Natural killer cell (primary cell): ENCODE data around the gene USH2A. TPM values are rescaled to one million over a fixed set of nuclear protein-coding genes. Genes with fewer than 3 reads are reported as not detected.

ENCODE experiments used
- ATAC-seq, 3 donors: fragments of 150-1000 bp in 2 of 3; fragments of 200-7000 bp in 1 of 3; cut with Tn5 transposase; 1 replicate in 1 of 3; 2 replicates in 2 of 3; pipeline ENCODE4 v1.10.0; 2021; ENCODE audit warnings: mild to moderate bottlenecking in 2 of 3, moderate library complexity in 2 of 3
- DNase-seq, 2 donors: peaks; one replicate each; pipeline versions ENCODE4 v3.0.0 to v3.0.0-alpha.2; 2013 to 2021; ENCODE audit warnings: mixed read lengths in 1 of 2
- H3K27ac ChIP-seq: one replicate; pipeline ENCODE4 v1.5.1; 2013; ENCODE audit warnings: mild to moderate bottlenecking, low read length
- H3K27me3 ChIP-seq: one replicate; pipeline ENCODE4 v1.6.1; 2013; ENCODE audit warnings: low read length; ENCODE audit not compliant: control insufficient read depth, insufficient read depth
- H3K36me3 ChIP-seq: one replicate; pipeline ENCODE4 v1.6.1; 2013; ENCODE audit warnings: low read length; ENCODE audit not compliant: control insufficient read depth, insufficient read depth
- H3K4me1 ChIP-seq: one replicate; pipeline ENCODE4 v1.6.1; 2013; ENCODE audit warnings: low read length; ENCODE audit not compliant: control insufficient read depth, insufficient read depth
- H3K4me3 ChIP-seq: one replicate; pipeline ENCODE4 v1.5.1; 2013; ENCODE audit warnings: low read length
- H3K9me3 ChIP-seq: one replicate; pipeline ENCODE4 v1.6.1; 2013; ENCODE audit warnings: low read length; ENCODE audit not compliant: control insufficient read depth, insufficient read depth
- H3K27ac Mint-ChIP-seq, 2 donors: one replicate each; pipeline ENCODE4 v1.8.0; 2022; ENCODE audit warnings: mild to moderate bottlenecking in 2 of 2, mixed read lengths in 2 of 2, moderate library complexity in 1 of 2
- H3K27me3 Mint-ChIP-seq, 2 donors: one replicate each; pipeline ENCODE4 v1.8.0; 2022; ENCODE audit warnings: low read depth in 2 of 2, mixed read lengths in 2 of 2
- H3K36me3 Mint-ChIP-seq: one replicate; pipeline ENCODE4 v1.8.0; 2022; ENCODE audit warnings: mixed read lengths
- H3K4me1 Mint-ChIP-seq, 2 donors: one replicate each; pipeline ENCODE4 v1.8.0; 2022; ENCODE audit warnings: mixed read lengths in 2 of 2
- H3K4me3 Mint-ChIP-seq: one replicate; pipeline ENCODE4 v1.8.0; 2022; ENCODE audit warnings: mild to moderate bottlenecking, moderate library complexity, mixed read lengths
- H3K9me3 Mint-ChIP-seq, 2 donors: one replicate each; pipeline ENCODE4 v1.8.0; 2022; ENCODE audit warnings: mixed read lengths in 2 of 2
- WGBS: methylation state at CpG from one replicate; pipeline ENCODE4 v1.1.7; 2013; ENCODE audit warnings: missing lambda C conversion rate; ENCODE audit not compliant: insufficient coverage; 5-methylcytosine and 5-hydroxymethylcytosine counted together
- intact Hi-C: fragments of 100-400 bp; cut with micrococcal nuclease; formaldehyde crosslinking; loops from one replicate; pipeline ENCODE4 v1.14.2; 2022
- total RNA-seq, 4 donors: library from RNA; stranded (reverse); fragments of 120-200 nt in 1 of 4; gene quantifications; one replicate each; pipeline versions ENCODE4 v1.2.3 to v1.2.4, GENCODE V29; 2013 to 2022
- TF ChIP-seq, protein P1 (sequence below): fragments of 200-600 bp; IDR thresholded peaks from one replicate; pipeline ENCODE4 v1.8.0; 2022; ENCODE audit warnings: antibody characterized with exemption

Gene USH2A
- total RNA-seq, 3 donors from 2014 or later (not counting 1 experiment from before 2014, with no cell fraction given), result not detected

DNA sequence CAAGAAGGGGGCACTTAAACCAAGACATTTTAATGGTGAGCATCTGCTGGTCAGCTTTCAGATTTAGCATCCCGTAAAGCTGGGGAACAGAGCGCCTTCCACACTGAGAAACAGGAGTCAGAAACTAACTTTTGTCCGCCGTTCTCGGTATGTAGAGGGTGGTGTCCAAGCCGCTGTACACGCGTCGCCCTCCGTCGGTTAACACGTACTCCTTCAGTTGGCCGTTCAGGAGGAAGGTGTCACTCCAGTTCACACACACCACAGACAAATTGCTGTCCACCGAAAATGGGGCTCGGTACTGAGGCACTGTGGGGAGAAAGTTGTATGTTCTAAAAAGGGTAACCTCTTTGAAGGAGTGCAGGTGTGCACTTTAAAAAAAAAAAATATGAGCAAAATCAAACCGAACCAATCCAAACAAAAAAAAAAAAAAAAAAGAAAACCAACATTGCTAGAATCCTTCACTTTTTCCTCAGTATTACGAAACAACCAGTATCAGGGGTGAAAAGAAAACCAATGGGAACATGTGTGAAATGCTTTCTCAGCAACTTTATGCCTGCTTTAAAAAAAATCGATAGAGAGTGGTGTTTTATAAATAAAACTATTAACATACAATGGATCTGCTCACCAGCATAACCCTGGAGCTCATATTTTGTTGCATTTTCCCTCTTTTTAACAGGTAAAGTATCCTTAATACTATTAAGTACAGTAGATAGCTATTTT lies 782.7 kb downstream of the USH2A start:
- H3K4me1 Mint-ChIP-seq, result no peaks in the 10 kb centered on the region
- H3K4me3 Mint-ChIP-seq, result no peak overlapping the region
- no peak overlapping the region for H3K27ac Mint-ChIP-seq
- Histone ChIP-seq H3K9me3 (no peaks in the 10 kb centered on the region), H3K4me3 (no peak overlapping the region), H3K27ac (no peak overlapping the region), H3K4me1 (no peaks in the 10 kb centered on the region), H3K27me3 (no peaks in the 10 kb centered on the region), H3K36me3 (no peaks in the 10 kb centered on the region)
- WGBS, result 98% methylated on average over 9 of the region's 18 CpGs
- ATAC-seq, result no peak
- H3K9me3 Mint-ChIP-seq, result peaks cover 6 to 11% of the 10 kb centered on the region in 2 donors
- TF ChIP-seq, protein P1, sequence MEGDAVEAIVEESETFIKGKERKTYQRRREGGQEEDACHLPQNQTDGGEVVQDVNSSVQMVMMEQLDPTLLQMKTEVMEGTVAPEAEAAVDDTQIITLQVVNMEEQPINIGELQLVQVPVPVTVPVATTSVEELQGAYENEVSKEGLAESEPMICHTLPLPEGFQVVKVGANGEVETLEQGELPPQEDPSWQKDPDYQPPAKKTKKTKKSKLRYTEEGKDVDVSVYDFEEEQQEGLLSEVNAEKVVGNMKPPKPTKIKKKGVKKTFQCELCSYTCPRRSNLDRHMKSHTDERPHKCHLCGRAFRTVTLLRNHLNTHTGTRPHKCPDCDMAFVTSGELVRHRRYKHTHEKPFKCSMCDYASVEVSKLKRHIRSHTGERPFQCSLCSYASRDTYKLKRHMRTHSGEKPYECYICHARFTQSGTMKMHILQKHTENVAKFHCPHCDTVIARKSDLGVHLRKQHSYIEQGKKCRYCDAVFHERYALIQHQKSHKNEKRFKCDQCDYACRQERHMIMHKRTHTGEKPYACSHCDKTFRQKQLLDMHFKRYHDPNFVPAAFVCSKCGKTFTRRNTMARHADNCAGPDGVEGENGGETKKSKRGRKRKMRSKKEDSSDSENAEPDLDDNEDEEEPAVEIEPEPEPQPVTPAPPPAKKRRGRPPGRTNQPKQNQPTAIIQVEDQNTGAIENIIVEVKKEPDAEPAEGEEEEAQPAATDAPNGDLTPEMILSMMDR, result no peak
- DNase-seq, result no peak
- intact Hi-C loops, result no loop called here
- H3K27me3 Mint-ChIP-seq, result no peaks in the 10 kb centered on the region
- H3K36me3 Mint-ChIP-seq, result no peaks in the 10 kb centered on the region

DNA sequence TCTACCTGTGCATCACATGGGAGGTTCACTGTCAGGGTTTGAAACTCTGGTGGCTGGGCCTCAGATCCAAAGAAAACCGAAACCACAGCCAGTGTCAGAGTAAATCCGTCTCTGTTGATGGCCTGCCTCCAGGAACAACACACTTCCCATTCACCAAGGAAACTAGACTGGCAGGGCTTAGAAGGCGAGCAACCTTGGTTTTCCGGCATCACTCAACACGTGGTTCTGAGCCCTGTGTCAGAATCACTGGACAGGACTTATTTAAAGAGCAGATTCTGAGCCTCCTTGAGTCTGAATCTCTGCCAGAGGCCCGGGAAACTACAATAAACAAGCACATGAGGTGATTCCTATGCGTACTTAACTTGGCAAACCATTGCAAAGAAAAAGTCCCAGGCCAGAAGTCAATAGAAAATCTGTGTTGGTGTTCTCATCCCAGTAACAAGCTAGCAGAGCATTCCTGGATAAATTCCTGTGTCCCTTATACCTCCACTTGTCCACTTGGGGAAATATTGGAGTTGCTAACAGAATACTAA lies 786.1 kb downstream of the USH2A start:
- Mint-ChIP-seq H3K9me3 (peaks cover 0 to 6% of the 10 kb centered on the region in 2 donors), H3K27ac (no peak overlapping the region), H3K4me3 (no peak overlapping the region), H3K4me1 (no peaks in the 10 kb centered on the region), H3K36me3 (no peaks in the 10 kb centered on the region), H3K27me3 (no peaks in the 10 kb centered on the region)
- H3K27ac ChIP-seq, result no peak overlapping the region
- H3K4me1 ChIP-seq, result no peaks in the 10 kb centered on the region
- no peaks in the 10 kb centered on the region for H3K9me3 ChIP-seq
- no peak for ATAC-seq
- intact Hi-C loops, result no loop called here
- no peak overlapping the region for H3K4me3 ChIP-seq
- no peaks in the 10 kb centered on the region for H3K27me3 ChIP-seq
- WGBS, result 81% methylated on average over 7 of the region's 7 CpGs
- TF ChIP-seq, protein P1, result no peak
- no peak for DNase-seq
- no peaks in the 10 kb centered on the region for H3K36me3 ChIP-seq

DNA sequence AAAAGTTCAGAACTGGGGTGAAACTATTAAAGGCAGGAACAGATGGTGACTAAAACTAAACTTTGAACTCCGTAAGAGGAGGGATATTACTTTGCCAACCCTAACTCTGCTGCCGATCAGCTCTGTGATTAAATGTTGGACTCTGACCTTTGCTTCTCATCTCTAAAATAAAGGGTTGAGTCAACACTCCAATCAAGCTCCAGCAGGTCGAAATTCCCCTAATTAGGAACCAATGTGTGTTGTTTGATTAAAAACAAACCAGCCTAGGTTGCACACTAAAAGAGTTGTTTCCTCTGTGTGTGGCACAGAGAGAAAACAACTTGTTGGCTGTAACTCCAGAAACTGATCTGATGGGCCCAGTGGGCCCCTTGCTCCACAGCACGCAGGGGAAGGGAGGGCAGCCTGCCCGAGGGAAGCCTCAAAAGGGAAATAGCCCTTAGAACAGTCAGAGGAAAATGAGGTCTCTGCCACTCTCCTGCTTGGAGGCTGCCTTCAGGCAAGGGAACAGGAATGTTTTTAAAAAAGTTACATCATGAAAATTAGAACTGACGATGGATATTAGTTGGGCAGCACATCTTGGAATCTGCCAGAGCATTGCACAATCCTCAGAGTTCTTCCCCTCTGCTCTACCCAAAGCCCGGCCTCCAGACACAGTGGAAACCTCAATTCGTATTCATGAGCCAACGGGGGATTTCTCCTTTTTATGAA lies 786.8 kb downstream of the USH2A start:
- H3K4me3 ChIP-seq, result no peak overlapping the region
- Mint-ChIP-seq H3K36me3 (no peaks in the 10 kb centered on the region), H3K9me3 (peaks cover 0 to 6% of the 10 kb centered on the region in 2 donors), H3K4me3 (no peak overlapping the region), H3K27ac (no peak overlapping the region), H3K4me1 (no peaks in the 10 kb centered on the region), H3K27me3 (no peaks in the 10 kb centered on the region)
- H3K4me1 ChIP-seq, result no peaks in the 10 kb centered on the region
- 72% methylated on average over 9 of the region's 9 CpGs for WGBS
- ATAC-seq, result no peak
- no peak for DNase-seq
- H3K36me3 ChIP-seq, result no peaks in the 10 kb centered on the region
- H3K27me3 ChIP-seq, result no peaks in the 10 kb centered on the region
- no peak overlapping the region for H3K27ac ChIP-seq
- TF ChIP-seq, protein P1, result no peak
- H3K9me3 ChIP-seq, result no peaks in the 10 kb centered on the region
- intact Hi-C loops, result no loop called here
